GM19467 (cell line): Measurements from ENCODE around the gene ZMPSTE24.

ENCODE experiments used
- ATAC-seq: cut with Tn5 transposase; IDR thresholded peaks from one replicate; pipeline ENCODE4 v1.9.1; 2021; ENCODE audit warnings: mild to moderate bottlenecking, moderate library complexity; ENCODE audit not compliant: unreplicated experiment

ZMPSTE24 gene

DNA sequence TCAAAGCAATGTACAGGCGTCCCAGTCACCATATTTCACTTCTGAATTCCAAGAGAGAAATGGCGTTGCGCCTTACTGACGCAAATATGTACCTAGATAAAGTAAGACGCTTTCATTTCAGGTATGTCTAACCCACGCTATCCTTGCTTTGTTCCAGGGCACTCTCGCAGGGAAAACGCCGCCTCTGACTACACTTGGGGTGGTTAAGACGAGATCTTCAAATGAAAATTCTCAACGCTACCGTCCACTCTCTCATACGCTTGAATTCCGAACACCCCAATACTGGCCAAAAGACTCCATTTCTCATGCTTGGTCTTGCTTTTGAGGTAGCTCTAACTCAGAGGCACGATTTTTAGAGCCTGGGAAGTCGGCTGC lies 736 bp upstream of the ZMPSTE24 start:
- ATAC-seq = peak; percentile 8

DNA sequence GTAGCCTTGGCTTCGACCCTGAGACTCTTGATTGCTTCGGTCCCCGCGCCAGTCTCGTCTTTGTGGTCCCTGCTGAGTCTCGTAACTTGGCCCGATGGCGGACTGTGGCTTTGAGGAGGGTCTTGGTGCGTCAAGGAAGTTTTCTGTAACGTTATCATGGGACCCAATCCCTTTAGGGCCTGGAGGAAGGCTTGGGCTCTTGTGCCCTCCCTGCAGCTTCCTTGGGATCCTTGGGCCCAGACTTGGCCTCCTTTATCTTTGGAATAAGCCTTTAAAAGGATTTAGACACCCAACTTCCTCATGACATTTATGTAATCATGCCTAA lies 371 bp downstream of the ZMPSTE24 start:
- ATAC-seq = no peak

DNA sequence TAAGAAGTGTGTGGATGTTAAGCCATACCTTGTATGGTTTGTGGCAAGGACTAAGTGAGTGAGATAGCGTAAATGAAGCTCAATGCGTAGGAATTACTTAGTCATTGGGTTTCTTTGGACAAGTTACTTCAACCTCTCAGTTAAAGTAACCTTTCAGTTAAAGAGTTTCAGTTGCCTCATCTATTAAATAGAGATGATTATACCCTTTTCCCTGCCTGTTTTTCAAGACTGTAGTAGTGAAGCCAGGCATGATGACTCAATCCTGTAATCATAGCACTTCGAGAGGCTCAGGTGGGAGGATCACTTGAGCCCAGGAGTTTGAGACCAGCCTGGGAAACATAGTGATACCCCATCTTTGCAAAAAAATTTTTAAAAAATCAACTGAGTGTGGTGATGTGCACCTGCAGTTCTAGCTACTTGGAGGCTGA lies 6.3 kb downstream of the ZMPSTE24 start:
- no peak for ATAC-seq

DNA sequence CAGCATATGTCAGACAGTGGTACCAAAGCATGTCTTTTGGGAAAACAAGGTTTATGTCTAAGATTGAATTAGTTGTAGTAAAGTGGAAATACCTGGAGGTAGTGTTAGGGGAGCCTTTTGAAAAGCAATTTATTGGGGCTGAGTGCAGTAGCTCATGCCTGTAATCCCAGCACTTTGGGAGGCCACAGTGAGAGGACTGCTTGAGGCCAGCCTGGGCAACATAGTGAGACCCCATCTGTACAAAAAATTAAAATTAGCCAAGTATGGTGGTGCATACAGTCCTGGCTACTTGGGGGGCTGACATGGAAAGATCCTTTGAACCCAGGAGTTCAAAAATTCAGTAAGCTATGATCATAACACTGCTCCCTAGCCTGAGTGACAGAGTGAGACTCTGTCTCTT lies 7.3 kb downstream of the ZMPSTE24 start:
- no peak for ATAC-seq

DNA sequence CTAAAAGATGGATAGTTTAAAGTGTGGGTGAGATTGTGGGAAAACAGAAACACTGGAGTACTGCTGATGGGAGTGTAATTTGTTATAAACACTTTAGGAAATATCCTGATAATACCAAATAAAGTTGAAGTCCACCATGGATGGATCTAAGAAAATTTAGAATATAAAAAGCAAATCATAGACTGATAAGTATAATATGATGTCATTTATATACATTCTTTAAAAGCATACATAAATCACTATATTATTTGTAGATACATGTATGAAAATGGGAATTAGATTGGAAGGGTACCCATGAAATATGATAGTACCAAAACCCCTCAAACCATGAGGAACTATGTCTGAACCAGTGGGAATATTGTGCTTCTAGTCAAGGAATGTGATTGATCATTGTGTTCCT lies 7.9 kb downstream of the ZMPSTE24 start:
- ATAC-seq = no peak

DNA sequence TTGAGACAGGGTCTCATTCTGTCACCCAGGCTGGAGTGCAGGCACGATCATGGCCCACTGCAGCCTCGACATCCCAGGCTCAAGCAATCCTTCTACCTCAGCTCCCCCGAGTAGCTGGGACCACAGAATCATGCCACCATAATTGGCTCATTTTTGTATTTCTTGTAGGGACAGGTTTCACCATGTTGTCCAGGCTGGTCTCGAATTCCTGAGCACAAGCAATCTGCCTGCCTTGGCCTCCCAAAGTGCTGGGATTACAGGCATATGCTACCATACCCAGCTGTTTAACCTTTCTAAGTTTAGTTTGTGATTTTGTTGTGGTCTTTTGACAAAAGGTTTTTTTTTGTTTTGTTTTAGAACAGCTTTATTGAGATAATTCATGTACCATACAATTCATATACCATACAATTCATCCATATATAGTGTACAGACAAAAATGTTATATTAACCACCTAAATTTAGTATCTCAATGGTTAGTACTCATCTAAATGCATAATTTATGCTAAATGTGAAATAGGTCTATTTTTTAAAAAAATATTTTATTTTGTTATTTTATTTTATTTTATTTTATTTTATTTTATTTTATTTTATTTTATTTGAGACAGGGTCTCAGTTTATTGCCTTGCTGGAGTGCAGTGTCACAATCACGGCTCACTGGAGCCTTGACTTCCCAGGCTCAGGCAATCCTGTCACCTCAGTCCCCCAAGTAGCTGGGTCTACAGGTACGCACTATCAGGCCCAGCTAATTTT lies 8.9 kb downstream of the ZMPSTE24 start:
- ATAC-seq = no peak

DNA sequence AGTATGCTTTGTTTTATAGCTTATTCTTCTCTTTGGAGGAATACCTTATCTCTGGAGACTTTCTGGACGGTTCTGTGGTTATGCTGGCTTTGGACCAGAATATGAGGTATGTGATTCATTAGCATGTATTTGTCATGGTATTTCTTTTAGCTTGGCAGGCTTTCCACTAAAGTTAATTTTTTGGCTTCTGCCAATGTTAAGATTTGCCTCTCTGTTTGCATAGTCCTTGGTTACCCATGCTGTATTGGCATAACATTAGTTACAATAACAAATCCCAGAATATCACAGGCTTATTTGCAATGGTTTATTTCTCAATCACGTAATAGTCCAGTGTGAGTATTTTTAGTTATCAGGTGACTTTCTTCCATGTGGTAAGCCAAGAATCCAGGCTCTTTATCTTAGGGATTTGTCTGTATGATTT lies 9.7 kb downstream of the ZMPSTE24 start:
- no peak for ATAC-seq

DNA sequence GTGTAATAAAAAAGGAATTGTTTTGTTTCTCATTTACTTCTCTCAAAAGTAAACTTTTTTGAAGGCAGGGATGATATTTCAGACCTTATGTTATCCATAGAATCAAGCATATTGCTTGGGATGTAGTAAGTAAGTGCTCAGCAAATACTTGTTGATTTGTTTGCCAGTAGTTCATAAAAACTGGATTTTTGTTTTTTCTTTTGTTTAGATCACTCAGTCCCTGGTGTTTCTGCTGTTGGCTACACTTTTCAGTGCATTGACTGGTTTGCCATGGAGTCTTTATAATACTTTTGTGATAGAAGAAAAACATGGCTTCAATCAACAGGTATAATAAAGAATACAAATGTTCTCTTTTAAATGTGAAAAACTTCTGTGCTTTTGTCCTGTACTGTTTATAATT lies 10.2 kb downstream of the ZMPSTE24 start:
- no peak for ATAC-seq

DNA sequence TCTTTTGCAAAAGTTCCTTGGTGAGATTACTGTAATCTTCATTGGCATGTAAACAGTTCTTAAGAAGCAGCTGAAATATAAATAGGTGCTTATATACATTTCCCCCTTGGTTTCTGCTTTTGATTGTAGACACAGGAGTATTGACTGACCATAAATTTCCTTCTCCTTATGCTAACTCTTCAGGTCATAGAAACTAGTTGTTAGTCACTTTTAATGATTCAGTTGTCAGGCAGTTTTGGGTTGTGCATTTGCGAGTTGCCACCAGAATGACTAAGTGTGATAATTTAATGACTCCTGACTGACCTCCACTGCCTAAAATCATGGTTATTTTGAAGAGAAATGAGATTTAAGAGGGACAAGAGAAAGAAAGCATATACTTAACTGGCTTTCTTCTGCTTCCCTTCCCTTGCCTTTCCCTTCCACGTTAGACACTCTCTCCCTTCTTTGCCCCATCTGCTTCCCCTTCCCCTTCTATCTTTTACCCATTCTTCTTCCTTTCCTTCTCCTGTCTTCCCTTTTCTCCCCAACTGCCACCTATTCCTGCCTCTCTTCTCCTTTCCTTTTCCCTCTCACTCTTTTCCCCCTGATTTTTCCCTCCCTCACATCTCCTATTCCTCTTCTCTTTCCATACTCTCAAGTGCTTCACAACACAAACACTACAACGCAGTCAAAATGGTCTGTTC lies 12.3 kb downstream of the ZMPSTE24 start:
- no peak for ATAC-seq

DNA sequence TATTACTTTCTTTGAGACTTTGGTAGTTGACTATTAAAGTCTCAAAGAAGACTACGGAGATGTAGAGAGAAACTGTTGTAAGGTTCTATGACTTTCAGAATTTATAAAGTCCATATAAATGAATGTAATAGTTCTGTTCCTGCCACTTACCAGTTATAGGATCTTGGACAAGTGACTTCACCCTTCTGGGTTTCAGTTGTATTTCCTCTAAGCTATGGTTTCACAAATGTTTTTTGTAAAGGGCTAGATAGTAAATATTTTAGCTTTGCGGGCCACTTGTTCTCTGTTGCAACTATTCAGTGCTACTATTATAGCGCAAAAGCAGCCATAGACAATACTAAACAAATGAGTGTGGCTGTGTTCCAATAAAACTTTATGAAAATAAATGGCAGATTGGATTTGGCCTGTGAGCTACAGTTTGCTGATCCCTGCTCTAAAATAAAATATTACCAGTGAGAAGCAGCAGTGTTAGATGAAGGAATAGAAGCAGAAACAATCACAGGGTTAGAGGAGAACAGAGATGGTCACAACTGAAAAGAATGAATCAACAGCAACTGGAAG lies 14.7 kb downstream of the ZMPSTE24 start:
- no peak for ATAC-seq

DNA sequence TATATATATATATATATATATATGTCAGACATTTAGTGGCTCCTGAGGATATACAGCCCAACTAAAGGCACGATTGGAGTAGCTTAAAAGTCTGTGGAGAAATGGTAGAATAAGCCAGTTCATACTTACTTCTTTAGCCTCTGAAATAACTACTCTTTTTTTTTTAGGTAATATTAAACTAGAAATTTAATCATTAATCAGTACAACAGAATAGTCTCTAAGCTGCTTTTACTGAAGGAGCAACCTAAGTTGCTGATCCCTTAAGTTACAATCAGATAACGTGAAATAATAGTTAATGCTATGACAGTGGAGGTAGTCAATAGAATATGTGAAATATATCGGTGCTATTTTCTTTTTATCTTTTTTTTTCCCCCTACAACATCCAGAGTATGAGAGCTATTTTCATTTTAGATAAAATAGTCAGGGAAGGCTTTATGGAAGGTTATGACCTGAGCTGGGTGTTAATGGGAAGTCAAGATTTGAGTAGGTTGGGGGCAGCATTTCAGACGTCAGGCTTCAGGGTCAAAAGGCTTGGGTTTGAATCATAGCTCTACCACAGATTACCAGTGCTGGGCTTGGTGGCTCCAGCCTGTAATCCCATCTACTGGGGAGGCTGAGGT lies 15.6 kb downstream of the ZMPSTE24 start:
- no peak for ATAC-seq

DNA sequence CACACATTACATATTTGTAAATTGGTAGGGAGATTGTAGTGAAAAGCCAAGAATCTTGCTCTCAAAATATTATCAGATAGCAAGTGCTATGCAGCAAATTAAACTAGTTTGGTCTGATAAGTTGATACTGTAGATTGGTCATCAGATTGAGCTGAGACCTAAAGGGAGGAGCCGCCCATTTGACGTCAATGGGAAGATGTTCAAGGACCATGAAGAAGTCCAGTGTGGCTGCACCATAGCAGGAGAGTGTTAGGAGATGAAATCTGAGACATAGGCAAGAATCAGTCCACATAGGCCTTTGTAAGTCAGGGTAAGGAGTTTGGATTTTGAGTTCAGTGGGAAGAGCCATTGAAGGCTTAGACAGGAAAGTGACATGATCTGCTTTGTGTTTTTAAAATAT lies 16.3 kb downstream of the ZMPSTE24 start:
- no peak for ATAC-seq

DNA sequence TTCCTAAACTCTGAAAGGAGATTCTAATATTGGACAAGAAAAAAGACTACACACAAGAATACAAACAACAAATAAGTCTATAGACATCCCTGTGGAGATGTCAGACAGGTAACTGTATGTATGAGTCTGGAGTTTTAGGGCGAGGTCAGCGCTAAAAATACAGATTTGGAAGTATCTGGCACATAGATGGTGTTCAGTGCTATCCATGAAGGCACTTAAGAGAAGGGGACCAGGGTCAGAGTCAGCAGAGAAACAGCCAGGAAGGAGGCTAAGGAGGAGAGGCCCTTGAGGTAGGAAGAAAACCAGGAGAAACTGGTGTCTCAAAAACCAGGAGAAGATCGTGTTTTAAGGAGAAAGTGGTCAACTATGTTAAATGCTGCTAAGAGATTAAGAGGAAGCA lies 18.1 kb downstream of the ZMPSTE24 start:
- ATAC-seq = no peak

DNA sequence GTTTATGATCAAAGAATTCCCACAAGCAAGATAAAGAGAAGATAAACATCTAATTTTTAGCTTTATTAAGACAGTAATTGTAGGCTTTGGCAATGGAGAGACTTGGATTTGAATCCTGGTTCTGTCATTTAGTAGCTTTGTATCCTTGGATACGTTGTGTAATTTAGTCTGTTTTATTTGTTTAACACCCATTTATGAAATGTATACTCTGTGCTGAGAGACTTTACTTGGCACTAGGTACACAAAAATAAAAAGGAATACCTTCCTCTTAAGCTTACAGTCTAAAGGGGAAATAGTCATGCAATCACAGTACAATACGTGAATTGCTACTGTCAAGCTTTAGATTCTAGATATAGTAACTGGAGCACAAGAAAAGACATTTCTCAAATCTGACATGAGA lies 23.8 kb downstream of the ZMPSTE24 start:
- no peak for ATAC-seq

DNA sequence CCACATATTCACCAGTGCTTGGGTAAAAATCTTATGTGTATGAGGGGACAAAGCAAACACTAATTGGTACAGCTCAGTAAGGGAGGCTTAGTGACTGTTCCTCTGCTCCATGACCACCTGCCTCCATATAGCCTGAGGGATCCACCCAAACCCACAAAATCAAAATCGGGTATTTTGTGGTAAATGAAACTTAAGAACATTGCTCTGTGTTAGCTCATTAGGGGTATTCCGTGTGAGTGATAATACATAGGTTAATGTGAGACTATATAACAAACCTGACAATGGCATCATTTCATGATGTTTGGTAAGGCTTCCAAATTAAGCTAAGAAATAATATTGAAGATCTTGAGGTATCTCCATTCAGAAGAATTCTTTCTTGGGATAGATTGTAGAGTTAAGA lies 33.3 kb downstream of the ZMPSTE24 start:
- ATAC-seq = no peak

DNA sequence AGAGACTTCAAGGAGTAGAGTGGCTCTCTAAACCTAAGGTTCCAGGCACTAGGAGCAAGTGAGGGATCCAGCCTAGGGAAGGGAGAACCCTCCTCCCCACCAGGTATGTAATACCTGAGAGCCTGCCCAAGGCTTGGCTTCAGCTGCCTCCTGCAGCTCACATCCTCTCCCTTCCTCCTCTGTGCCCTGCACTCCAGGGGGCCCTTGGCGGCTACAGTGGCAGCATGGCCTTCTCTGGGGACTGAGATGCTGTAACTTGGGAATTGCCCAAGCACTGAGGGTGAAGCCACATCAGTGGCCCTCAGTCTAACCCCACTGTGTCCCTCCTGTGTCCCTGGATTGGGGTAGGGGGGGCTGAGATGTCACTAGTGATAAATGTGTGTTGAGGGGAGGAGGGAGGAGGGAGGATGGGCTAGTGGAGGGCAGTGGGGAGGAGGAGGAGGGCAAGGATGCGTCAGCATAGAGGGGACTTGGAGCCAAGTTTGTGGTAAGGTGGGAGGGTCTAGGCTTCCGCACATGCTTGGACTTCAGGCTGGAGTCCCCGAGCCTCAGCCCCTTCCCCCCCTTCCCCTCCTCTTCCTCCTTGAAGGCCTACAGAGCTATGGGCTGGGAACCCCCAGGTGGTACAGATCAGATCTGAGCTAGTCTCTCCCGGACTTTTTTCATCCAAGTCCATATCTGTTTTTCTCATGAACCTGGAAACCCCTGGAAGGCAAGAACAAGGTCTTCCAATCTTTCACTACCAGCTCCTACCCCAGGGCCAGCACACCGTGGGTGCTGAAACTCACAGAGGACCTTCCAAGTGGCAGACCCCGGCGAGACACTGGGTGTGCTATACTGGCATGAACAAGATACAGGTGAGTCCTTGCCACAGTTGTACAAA lies 41.6 kb downstream of the ZMPSTE24 start:
- no peak for ATAC-seq

DNA sequence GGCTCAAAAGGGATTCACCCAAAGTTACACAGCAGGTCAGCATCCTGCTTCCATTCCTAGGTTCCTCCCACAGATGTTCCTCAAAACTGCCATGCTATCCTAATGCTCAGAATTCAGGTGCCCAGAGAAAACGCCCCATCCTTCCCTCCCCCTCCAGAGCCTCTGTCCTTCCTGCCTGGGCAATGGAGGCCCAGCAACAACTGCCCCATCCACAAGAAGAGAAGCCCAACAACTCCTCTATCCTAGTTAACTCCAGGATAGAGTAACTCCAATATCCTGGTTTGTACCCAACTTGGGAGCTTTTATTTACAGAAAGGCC lies 42.2 kb downstream of the ZMPSTE24 start:
- ATAC-seq = no peak

DNA sequence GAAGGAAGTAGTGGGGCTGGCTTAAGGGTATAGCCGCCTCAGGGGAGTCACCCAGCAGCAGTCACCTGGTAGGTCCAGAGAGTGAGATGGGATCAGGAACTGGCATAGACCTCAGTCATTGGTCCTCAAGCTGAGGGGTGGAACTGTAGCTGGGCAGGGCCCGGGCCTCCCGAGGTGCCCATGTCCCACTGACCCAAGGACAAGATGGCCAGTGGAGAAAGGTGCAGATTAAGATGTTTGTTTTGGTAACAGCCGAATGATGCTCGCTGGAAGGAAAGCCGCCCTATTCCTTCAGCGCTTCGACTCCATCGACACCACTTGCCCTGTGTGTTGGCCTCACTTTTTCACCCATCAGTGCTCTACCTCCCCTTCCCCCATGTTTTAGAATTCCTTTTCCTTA lies 42.6 kb downstream of the ZMPSTE24 start:
- ATAC-seq = no peak

DNA sequence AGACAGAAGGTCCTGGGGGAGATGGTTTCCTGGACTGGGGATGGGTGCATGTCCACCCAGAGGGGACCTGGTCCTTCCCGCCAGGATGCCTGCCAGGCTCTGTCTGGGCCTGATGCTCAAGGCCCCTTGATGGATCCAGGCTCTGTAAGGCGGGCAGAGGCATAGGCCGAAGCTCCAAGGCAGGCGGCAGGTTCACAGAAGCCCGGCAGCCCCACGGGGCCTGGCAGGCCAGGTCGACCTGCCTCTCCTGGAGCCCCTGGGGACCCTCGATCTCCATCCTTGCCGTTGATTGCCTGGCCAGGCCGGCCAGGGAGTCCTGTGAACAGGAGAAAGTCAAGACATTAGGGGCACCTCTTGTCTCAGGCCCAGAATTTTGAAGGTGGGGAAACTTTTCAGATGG lies 43.0 kb downstream of the ZMPSTE24 start:
- no peak for ATAC-seq

DNA sequence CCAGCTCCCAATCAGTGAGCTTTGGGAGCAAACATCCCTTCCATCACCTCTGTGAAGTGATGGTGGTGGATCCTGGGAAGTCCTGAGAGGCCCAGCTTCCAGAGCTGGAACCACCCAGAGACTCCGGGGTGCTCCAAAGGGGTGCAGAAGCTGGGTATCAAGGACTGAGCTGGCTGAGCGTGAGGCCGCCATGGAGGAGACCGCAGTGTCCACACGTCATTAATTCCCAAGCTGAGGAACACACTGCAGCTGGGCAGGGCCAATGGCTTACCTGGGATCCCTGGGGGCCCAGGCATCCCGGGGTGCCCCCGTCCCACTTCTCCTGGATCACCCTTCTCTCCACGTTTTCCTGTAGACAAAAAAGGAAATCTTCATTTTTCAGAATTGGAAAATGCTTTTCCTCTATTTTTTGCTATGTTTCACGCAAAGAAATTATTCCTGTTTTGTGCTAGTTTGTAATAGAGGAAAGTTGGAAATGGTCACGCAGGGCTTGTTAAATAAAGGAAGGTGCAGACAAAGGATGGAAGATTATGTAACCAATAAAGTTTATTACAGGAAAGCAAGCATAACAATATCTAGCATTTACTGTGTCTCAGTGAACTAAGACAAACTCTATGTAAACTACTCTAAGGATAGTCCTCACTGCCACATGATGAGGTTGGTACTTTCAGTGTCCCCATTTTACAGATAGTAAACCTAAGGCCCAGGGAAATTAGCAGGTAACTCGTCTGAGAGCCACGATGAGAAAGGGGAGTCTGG lies 43.7 kb downstream of the ZMPSTE24 start:
- no peak for ATAC-seq

DNA sequence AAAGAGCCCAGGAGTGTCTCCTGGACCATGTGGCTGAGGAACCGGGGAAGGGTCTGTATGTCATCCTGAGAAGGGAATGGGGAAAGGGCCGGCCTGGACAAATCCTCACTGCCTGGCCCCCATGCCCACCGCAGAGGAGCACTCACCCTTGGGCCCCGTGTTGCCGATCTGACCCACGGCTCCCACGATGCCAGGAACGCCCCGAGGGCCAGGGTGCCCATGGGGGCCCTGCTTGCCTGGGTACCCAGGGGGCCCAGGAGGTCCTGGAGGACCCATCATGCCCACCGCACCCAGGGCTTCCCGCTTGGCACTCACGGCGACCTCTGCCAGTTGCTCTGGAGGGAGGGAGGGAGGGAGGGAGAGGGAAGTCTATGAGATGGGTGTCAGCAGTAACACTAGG lies 44.4 kb downstream of the ZMPSTE24 start:
- no peak for ATAC-seq
